ENCODE results near the gene FHOD3.

DNA sequence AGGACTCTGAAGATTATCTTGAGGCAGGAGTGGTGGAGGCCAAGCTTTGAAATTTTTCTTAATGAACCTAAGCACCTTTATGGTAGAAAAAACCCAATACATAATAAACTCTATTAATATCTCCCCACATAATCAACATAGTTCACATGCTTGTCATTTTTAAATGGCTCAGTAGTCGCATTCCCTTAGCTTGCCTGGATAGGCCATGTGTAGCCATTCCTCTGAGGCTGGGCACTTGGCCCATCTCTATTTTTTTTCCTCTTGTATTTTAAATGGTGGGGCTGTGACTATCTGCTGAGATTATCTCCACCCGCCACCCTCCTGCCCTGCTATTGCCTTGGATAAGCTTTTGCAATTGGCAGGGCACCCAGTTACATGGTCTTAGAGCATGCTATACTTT lies 143.1 kb downstream of the FHOD3 start:
- TF ChIP-seq, protein P1, sequence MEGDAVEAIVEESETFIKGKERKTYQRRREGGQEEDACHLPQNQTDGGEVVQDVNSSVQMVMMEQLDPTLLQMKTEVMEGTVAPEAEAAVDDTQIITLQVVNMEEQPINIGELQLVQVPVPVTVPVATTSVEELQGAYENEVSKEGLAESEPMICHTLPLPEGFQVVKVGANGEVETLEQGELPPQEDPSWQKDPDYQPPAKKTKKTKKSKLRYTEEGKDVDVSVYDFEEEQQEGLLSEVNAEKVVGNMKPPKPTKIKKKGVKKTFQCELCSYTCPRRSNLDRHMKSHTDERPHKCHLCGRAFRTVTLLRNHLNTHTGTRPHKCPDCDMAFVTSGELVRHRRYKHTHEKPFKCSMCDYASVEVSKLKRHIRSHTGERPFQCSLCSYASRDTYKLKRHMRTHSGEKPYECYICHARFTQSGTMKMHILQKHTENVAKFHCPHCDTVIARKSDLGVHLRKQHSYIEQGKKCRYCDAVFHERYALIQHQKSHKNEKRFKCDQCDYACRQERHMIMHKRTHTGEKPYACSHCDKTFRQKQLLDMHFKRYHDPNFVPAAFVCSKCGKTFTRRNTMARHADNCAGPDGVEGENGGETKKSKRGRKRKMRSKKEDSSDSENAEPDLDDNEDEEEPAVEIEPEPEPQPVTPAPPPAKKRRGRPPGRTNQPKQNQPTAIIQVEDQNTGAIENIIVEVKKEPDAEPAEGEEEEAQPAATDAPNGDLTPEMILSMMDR (IDR thresholded peaks at IDR 0.05) = no peak
- TF ChIP-seq POLR2AphosphoS5 (IDR thresholded peaks at IDR 0.05; ENCODE audit: low read depth, low read length) (no peak), REST (IDR thresholded peaks at IDR 0.05; ENCODE audit: insufficient read depth in 1 of 2, low read depth in 2 of 2, low read length in 1 of 2) (no peak), SIN3A (IDR thresholded peaks at IDR 0.05; ENCODE audit: borderline replicate concordance, insufficient read depth, low read depth, low read length) (no peak), TCF7L2 (IDR thresholded peaks at IDR 0.05; ENCODE audit: low read depth, low read length) (no peak)

Data from Panc1 (cell line).